ENCODE measurements around the gene WDR5. TPM values are rescaled to one million over a fixed set of nuclear protein-coding genes. Genes with fewer than 3 reads are reported as not detected.

Gene WDR5
- total RNA-seq, 1 experiment from 2014 or later = 25.9 TPM

GRCh38 chr9:134190232-134191121, 54.6 kb downstream of the WDR5 start:
- no peak for DNase-seq (ENCODE audit: low read depth, low spot score)
- in situ Hi-C loops (cut with HindIII; ENCODE audit: low pct_unique_long_range_greater_than_20kb, low sequenced_read_pairs) = no loop called here

GRCh38 chr9:134191455-134192209, 55.8 kb downstream of the WDR5 start:
- DNase-seq (ENCODE audit: low read depth, low spot score) = no peak
- in situ Hi-C loops (cut with HindIII; ENCODE audit: low pct_unique_long_range_greater_than_20kb, low sequenced_read_pairs) = no loop called here

GRCh38 chr9:134192311-134192950, 56.5 kb downstream of the WDR5 start:
- in situ Hi-C loops (cut with HindIII; ENCODE audit: low pct_unique_long_range_greater_than_20kb, low sequenced_read_pairs) = no loop called here
- DNase-seq (ENCODE audit: low read depth, low spot score) = no peak

GRCh38 chr9:134192951-134193731, 57.3 kb downstream of the WDR5 start:
- DNase-seq (ENCODE audit: low read depth, low spot score) = no peak
- in situ Hi-C loops (cut with HindIII; ENCODE audit: low pct_unique_long_range_greater_than_20kb, low sequenced_read_pairs) = no loop called here

GRCh38 chr9:134193912-134194535, 58.1 kb downstream of the WDR5 start:
- in situ Hi-C loops (cut with HindIII; ENCODE audit: low pct_unique_long_range_greater_than_20kb, low sequenced_read_pairs) = no loop called here
- DNase-seq (ENCODE audit: low read depth, low spot score) = no peak

GRCh38 chr9:134195558-134195957, 59.7 kb downstream of the WDR5 start:
- in situ Hi-C loops (cut with HindIII; ENCODE audit: low pct_unique_long_range_greater_than_20kb, low sequenced_read_pairs) = no loop called here
- no peak for DNase-seq (ENCODE audit: low read depth, low spot score)

GRCh38 chr9:134196911-134197310, 61.0 kb downstream of the WDR5 start:
- no peak for DNase-seq (ENCODE audit: low read depth, low spot score)
- in situ Hi-C loops (cut with HindIII; ENCODE audit: low pct_unique_long_range_greater_than_20kb, low sequenced_read_pairs) = no loop called here

GRCh38 chr9:134198791-134199190, 62.9 kb downstream of the WDR5 start:
- DNase-seq (ENCODE audit: low read depth, low spot score) = no peak
- in situ Hi-C loops (cut with HindIII; ENCODE audit: low pct_unique_long_range_greater_than_20kb, low sequenced_read_pairs) = no loop called here

GRCh38 chr9:134200730-134201129, 64.8 kb downstream of the WDR5 start:
- in situ Hi-C loops (cut with HindIII; ENCODE audit: low pct_unique_long_range_greater_than_20kb, low sequenced_read_pairs) = no loop called here

GRCh38 chr9:134203224-134203623, 67.3 kb downstream of the WDR5 start:
- in situ Hi-C loops (cut with HindIII; ENCODE audit: low pct_unique_long_range_greater_than_20kb, low sequenced_read_pairs) = no loop called here

More at GRCh38 chr9:134200730-134201129, 64.8 kb downstream of the WDR5 start:
- DNase-seq (ENCODE audit: low read depth, low spot score) = no peak

GRCh38 chr9:134204041-134204440, 68.2 kb downstream of the WDR5 start:
- in situ Hi-C loops (cut with HindIII; ENCODE audit: low pct_unique_long_range_greater_than_20kb, low sequenced_read_pairs) = no loop called here
- no peak for DNase-seq (ENCODE audit: low read depth, low spot score)

More at GRCh38 chr9:134203224-134203623, 67.3 kb downstream of the WDR5 start:
- no peak for DNase-seq (ENCODE audit: low read depth, low spot score)

- DNase-seq (ENCODE audit: low read depth, low spot score) = no peak
- in situ Hi-C loops (cut with HindIII; ENCODE audit: low pct_unique_long_range_greater_than_20kb, low sequenced_read_pairs) = no loop called here
Observed at GRCh38 chr9:134204991-134205578, 69.2 kb downstream of the WDR5 start.

GRCh38 chr9:134205672-134206310, 69.9 kb downstream of the WDR5 start:
- peak; percentile 5 for DNase-seq (ENCODE audit: low read depth, low spot score)
- in situ Hi-C loops (cut with HindIII; ENCODE audit: low pct_unique_long_range_greater_than_20kb, low sequenced_read_pairs) = no loop called here

GRCh38 chr9:134206311-134207300, 70.7 kb downstream of the WDR5 start:
- in situ Hi-C loops (cut with HindIII; ENCODE audit: low pct_unique_long_range_greater_than_20kb, low sequenced_read_pairs) = no loop called here
- no peak for DNase-seq (ENCODE audit: low read depth, low spot score)

- no peak for DNase-seq (ENCODE audit: low read depth, low spot score)
- in situ Hi-C loops (cut with HindIII; ENCODE audit: low pct_unique_long_range_greater_than_20kb, low sequenced_read_pairs) = no loop called here
Observed at GRCh38 chr9:134208310-134208841, 72.5 kb downstream of the WDR5 start.

Measured in SK-MEL-5 (cell line).